ENCODE results near the gene SLC9A3.
"Not testable (repeated sequence)": the region's sequence is repeated elsewhere in the genome, so short reads cannot be mapped to it uniquely, and the experiment has no call there.

The SLC9A3 gene

GRCh38 chr5:566636-567309 lies 42.5 kb upstream of the SLC9A3 start:
- no peak for TF ChIP-seq CTCF (IDR thresholded peaks at IDR 0.05; ENCODE audit: control insufficient read depth, insufficient read depth, low read depth, low read length, missing control alignments)
- DNase-seq (ENCODE audit: low read depth), result no peak
- no peak overlapping the region for H3K4me3 ChIP-seq (ENCODE audit: control insufficient read depth, low read depth, low read length)

- no peak for DNase-seq (ENCODE audit: low read depth)
- TF ChIP-seq CTCF (IDR thresholded peaks at IDR 0.05; ENCODE audit: control insufficient read depth, insufficient read depth, low read depth, low read length, missing control alignments), result no peak
- no peak overlapping the region for H3K4me3 ChIP-seq (ENCODE audit: control insufficient read depth, low read depth, low read length)
Observed at GRCh38 chr5:565782-566440, 41.7 kb upstream of the SLC9A3 start.

- DNase-seq (ENCODE audit: low read depth), result no peak
- TF ChIP-seq CTCF (IDR thresholded peaks at IDR 0.05; ENCODE audit: control insufficient read depth, insufficient read depth, low read depth, low read length, missing control alignments), result no peak
- H3K4me3 ChIP-seq (ENCODE audit: control insufficient read depth, low read depth, low read length), result no peak overlapping the region
Observed at GRCh38 chr5:561408-561807, 37.2 kb upstream of the SLC9A3 start.

GRCh38 chr5:560792-561166 lies 36.5 kb upstream of the SLC9A3 start:
- DNase-seq (ENCODE audit: low read depth), result no peak
- no peak overlapping the region for H3K4me3 ChIP-seq (ENCODE audit: control insufficient read depth, low read depth, low read length)
- no peak for TF ChIP-seq CTCF (IDR thresholded peaks at IDR 0.05; ENCODE audit: control insufficient read depth, insufficient read depth, low read depth, low read length, missing control alignments)

GRCh38 chr5:558871-559503 lies 34.7 kb upstream of the SLC9A3 start:
- DNase-seq (ENCODE audit: low read depth), result no peak
- no peak for TF ChIP-seq CTCF (IDR thresholded peaks at IDR 0.05; ENCODE audit: control insufficient read depth, insufficient read depth, low read depth, low read length, missing control alignments)

GRCh38 chr5:558326-558725 lies 34.1 kb upstream of the SLC9A3 start:
- TF ChIP-seq CTCF (IDR thresholded peaks at IDR 0.05; ENCODE audit: control insufficient read depth, insufficient read depth, low read depth, low read length, missing control alignments), result no peak
- DNase-seq (ENCODE audit: low read depth), result no peak
- H3K4me3 ChIP-seq (ENCODE audit: control insufficient read depth, low read depth, low read length), result no peak overlapping the region

More at GRCh38 chr5:558871-559503, 34.7 kb upstream of the SLC9A3 start:
- no peak overlapping the region for H3K4me3 ChIP-seq (ENCODE audit: control insufficient read depth, low read depth, low read length)

- not testable (repeated sequence) for H3K4me3 ChIP-seq (ENCODE audit: control insufficient read depth, low read depth, low read length); DNase-seq (ENCODE audit: low read depth)
Observed at GRCh38 chr5:557917-558316, 33.7 kb upstream of the SLC9A3 start.

Data from AG09309 (cell line).